ENCODE results near the gene TRIM46. TPM values are rescaled to one million over a fixed set of nuclear protein-coding genes. Genes with fewer than 3 reads are reported as not detected.

The TRIM46 gene, protein sequence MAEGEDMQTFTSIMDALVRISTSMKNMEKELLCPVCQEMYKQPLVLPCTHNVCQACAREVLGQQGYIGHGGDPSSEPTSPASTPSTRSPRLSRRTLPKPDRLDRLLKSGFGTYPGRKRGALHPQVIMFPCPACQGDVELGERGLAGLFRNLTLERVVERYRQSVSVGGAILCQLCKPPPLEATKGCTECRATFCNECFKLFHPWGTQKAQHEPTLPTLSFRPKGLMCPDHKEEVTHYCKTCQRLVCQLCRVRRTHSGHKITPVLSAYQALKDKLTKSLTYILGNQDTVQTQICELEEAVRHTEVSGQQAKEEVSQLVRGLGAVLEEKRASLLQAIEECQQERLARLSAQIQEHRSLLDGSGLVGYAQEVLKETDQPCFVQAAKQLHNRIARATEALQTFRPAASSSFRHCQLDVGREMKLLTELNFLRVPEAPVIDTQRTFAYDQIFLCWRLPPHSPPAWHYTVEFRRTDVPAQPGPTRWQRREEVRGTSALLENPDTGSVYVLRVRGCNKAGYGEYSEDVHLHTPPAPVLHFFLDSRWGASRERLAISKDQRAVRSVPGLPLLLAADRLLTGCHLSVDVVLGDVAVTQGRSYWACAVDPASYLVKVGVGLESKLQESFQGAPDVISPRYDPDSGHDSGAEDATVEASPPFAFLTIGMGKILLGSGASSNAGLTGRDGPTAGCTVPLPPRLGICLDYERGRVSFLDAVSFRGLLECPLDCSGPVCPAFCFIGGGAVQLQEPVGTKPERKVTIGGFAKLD
- total RNA-seq (2014; rRNA removed; shearing (Covaris generic)), result 0.85 and 1.3 TPM in 2 replicates
- polyA plus RNA-seq (2015; cell fraction: cytosol; rRNA removed), result 1.4 and 2.1 TPM in 2 replicates
- 5.1 and 6.7 TPM in 2 replicates for polyA plus RNA-seq (2015; cell fraction: nucleus; rRNA removed)

DNA sequence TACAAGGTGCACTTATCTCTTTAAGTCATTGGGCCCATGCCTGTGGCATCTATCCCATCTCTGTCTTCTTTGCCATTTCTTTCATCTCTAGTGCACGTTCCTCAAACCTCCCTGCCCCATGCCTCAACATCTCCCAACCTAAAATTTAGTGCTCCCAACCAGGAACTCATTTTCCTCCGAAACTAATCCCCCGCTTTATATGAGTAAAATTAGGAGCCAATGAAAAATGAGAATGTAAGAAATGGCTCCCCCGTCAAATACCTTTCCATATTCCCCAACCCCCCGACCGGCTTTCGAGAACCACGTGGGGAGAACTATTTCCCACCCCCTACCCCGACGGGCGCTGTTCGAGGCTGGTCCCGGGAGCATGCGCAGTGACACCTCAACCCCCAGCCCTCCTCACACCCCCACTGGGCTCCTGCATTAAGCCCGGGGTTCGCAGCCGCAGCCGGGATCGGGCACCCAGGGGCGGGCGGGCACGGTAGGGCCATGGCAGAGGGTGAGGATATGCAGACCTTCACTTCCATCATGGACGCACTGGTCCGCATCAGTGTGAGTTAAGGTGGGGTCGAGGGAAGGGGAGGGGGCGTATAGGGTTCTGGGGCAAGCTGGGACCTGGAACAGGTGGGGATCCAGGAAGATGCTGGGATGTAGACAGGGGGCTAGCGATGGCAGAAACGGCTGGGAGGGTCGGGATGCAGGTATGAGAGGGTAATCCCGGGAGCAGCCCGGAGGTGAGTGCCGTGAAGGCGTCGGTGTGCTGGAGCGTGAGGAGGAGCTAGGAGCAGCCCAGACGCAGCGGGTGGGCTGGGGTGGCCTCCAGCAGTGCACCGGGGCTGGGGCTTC is at the start of gene TRIM46:
TRIM46 (plus strand) TSS at position 372 of the 846 bp plus-strand sequence; CDS start at position 490, 118 bp downstream.
- in situ Hi-C loops (cut with HindIII; ENCODE audit: low pct_unique_long_range_greater_than_20kb, low sequenced_read_pairs), result no loop called here
- peak; percentile 63 for DNase-seq (ENCODE audit: low read depth, low spot score)

- peak; percentile 65 for DNase-seq (ENCODE audit: low read depth, low spot score)
- in situ Hi-C loops (cut with HindIII; ENCODE audit: low pct_unique_long_range_greater_than_20kb, low sequenced_read_pairs), result no loop called here
These were observed 48.9 kb upstream of the TRIM46 start for GRCh38 chr1:155124503-155125463.

- in situ Hi-C loops (cut with HindIII; ENCODE audit: low pct_unique_long_range_greater_than_20kb, low sequenced_read_pairs), result no loop called here
- DNase-seq (ENCODE audit: low read depth, low spot score), result no peak
These were observed 48.1 kb upstream of the TRIM46 start for GRCh38 chr1:155125511-155125945.

DNA sequence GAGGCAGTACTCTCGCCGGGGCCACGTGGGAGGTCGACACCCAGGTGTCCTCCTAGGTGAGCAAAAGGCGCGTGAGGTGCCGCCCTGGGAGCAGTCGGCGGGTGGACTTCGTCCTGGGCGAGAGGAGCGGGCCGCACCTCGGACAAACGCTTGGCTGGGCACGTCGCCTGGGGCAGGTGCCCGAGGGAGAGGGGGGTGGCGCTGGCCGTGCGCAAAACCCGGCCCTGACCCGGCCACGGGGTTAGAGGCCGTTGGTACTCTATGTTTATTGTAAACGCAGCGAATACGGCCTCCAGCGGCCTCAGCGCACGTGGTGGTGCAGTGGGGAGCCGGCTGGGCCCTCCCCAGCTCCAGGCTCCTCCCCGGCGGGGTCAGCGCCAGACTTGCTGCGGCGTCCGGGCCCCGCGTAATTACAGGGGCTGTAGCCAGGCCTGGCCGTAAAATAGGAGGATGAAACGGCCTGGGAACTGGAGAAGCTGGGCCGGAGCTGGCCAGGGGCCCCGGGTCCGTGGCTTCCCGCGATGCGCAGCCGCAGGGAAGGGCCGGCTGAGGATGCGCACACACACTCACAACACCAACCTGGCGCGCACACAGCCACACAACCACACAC is 47.6 kb upstream of the TRIM46 start:
- no peak for DNase-seq (ENCODE audit: low read depth, low spot score)
- in situ Hi-C loops (cut with HindIII; ENCODE audit: low pct_unique_long_range_greater_than_20kb, low sequenced_read_pairs), result no loop called here

- no peak for DNase-seq (ENCODE audit: low read depth, low spot score)
- in situ Hi-C loops (cut with HindIII; ENCODE audit: low pct_unique_long_range_greater_than_20kb, low sequenced_read_pairs), result no loop called here
These were observed 47.0 kb upstream of the TRIM46 start for GRCh38 chr1:155126556-155127104.

GRCh38 chr1:155127105-155127966 is 46.3 kb upstream of the TRIM46 start, which contains the start of gene EFNA1:
TSS of gene EFNA1 (plus strand) at chr1:155127876. CDS start at chr1:155127978, 102 bp downstream.
- in situ Hi-C loops (cut with HindIII; ENCODE audit: low pct_unique_long_range_greater_than_20kb, low sequenced_read_pairs), result no loop called here
- peak; percentile 99 for DNase-seq (ENCODE audit: low read depth, low spot score)

DNA sequence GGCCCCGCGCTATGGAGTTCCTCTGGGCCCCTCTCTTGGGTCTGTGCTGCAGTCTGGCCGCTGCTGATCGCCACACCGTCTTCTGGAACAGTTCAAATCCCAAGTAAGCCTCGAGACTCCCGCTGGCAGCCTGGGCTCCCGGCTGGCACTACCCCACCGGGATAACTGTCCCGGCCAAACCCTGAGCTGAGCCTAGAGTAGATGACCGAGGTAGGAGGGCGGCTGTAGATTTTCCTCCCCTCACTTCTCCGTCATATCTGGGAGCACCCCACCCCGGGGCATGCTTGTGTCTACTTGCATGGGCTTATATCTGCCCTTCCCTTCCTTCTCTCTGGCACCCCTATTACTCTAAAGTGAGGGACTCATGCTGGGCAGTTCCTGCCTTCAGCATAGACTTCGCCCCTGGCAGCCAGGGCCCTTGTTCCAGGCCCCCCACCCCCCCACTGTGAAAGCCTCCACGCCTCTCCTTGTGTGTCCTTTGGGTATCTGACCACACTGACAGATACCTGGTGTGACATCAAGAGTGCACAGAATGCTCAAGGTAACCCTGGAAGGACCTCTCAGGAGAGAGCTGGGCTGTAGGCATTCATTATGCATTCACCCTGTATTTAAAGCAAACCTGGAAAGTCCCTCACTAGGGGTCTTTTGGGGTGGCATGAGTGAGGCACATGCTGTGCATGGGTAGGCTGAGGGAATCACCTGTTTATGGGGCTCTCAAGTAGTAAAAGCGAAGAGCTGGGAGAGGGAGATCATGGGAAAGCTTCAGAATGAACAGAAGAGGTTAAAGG is 45.5 kb upstream of the TRIM46 start:
- in situ Hi-C loops (cut with HindIII; ENCODE audit: low pct_unique_long_range_greater_than_20kb, low sequenced_read_pairs), result no loop called here
- no peak for DNase-seq (ENCODE audit: low read depth, low spot score)

DNA sequence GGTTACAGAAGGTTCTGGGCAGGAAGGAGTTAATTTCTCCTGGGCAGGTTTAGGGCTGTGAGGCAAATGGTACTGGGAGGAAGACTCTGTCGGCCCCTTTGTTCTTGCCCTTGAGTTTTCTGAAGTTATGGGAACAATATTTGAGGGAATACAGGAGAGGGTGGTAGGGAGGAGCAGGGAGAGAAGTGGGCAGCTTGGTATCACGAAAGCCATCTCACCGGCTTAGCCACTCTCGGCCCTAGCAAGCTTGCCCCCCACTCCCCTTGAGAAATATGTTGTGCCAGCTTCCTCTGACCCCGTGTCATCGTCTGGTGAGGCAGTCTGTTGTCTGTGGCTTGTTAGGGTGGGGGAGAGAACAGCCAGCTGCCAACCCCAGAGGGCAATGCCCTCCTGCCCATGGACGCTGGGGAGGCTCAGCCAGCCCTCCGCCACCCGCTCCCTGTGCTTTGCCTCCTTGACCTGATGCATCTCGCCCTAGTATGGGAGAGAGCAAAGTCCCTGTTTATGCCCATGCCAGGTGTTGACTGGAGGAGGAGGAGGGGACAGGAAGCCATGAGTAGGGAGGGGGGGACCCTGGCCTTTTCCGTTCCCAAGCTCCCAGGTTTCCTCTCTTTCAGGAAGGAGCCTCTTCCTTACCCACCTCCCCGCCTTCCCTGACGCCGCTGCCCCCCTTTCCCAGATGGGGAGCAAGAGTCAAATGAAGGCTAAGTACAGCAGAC is 44.7 kb upstream of the TRIM46 start:
- DNase-seq (ENCODE audit: low read depth, low spot score), result no peak
- in situ Hi-C loops (cut with HindIII; ENCODE audit: low pct_unique_long_range_greater_than_20kb, low sequenced_read_pairs), result no loop called here

DNA sequence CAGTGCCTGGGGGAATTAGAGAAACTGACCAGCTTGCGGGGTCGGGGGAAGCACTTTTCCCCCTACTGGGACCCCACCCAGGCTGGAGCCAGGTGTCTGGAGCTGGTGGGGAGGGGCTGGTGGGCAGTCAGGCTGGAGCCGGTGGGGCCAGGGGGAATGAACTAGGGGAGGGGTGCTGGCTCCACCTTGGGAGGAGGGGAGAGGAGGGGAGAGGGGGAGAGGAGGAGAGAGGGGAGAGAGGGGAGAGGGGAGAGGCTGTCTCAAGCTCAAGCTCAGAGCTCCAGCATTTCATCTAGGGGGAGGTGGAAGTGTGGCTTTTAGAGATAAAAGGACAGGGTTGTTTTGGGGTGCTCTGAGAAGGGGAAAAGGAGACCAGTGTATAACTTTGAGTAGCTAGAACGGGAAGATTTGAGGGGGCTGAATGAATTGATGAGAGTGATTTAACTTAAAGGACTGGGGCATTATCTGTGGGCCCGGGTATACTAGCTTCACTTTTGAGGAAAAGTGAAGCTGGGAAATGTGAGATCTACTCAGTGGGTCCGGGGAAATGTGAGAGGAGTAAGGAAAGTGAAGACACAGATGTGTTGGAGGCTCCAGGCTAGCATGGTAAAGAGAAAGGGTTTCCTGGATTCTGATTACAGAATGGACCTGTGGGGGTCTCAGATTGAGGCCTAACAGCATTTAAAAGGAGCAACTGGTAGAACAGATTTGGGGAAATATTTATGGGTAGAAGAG is 43.2 kb upstream of the TRIM46 start:
- DNase-seq (ENCODE audit: low read depth, low spot score), result no peak
- in situ Hi-C loops (cut with HindIII; ENCODE audit: low pct_unique_long_range_greater_than_20kb, low sequenced_read_pairs), result no loop called here

- no peak for DNase-seq (ENCODE audit: low read depth, low spot score)
- in situ Hi-C loops (cut with HindIII; ENCODE audit: low pct_unique_long_range_greater_than_20kb, low sequenced_read_pairs), result no loop called here
These were observed 42.4 kb upstream of the TRIM46 start for GRCh38 chr1:155131285-155131684.

DNA sequence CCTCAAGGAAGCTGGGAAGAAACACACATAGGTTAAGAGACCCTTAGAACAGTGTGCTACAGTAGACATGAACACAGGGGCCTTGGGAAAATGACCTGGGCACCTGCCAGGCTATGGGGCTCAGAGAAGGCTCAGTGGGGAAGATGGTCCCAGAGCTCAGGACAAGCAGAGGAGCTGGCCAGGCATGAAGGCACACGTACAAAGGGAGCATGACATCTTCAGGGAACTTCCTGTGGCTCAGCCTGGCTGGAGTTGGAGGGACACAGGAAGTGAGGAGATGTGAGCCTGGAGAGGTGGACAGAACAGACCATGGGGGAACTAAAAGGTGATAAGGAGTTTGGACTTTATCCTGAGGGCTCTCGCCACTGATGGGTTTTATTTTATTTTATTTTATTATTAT is 41.8 kb upstream of the TRIM46 start:
- DNase-seq (ENCODE audit: low read depth, low spot score), result no peak
- in situ Hi-C loops (cut with HindIII; ENCODE audit: low pct_unique_long_range_greater_than_20kb, low sequenced_read_pairs), result no loop called here

- in situ Hi-C loops (cut with HindIII; ENCODE audit: low pct_unique_long_range_greater_than_20kb, low sequenced_read_pairs), result no loop called here
- DNase-seq (ENCODE audit: low read depth, low spot score), result no peak
These were observed 39.8 kb upstream of the TRIM46 start for GRCh38 chr1:155133799-155134281.

- no peak for DNase-seq (ENCODE audit: low read depth, low spot score)
- in situ Hi-C loops (cut with HindIII; ENCODE audit: low pct_unique_long_range_greater_than_20kb, low sequenced_read_pairs), result no loop called here
These were observed 39.3 kb upstream of the TRIM46 start for GRCh38 chr1:155134322-155134721.

Measured in SK-MEL-5 (cell line).